HuH-7 (cell line): ENCODE results near the gene MRPL48.
"Not testable (repeated sequence)": the region's sequence is repeated elsewhere in the genome, so short reads cannot be mapped to it uniquely, and the experiment has no call there.

Experiments
- DNase-seq: peaks from one replicate; pipeline ENCODE4 v3.0.0; 2011; ENCODE audit warnings: low spot score

The MRPL48 gene

GRCh38 chr11:73779084-73779902 lies 8.4 kb upstream of the MRPL48 start:
- DNase-seq, result peak; percentile 91

GRCh38 chr11:73781303-73781702 lies 6.4 kb upstream of the MRPL48 start:
- no peak for DNase-seq

GRCh38 chr11:73783483-73784020 lies 4.1 kb upstream of the MRPL48 start:
- DNase-seq, result no peak

- no peak for DNase-seq
These were observed 3.5 kb upstream of the MRPL48 start for GRCh38 chr11:73784080-73784634.

- no peak for DNase-seq
These were observed 2.9 kb upstream of the MRPL48 start for GRCh38 chr11:73784734-73785133.

- not testable (repeated sequence) for DNase-seq
These were observed 2.2 kb upstream of the MRPL48 start for GRCh38 chr11:73785467-73785866.

- no peak for DNase-seq
These were observed 527 bp upstream of the MRPL48 start for GRCh38 chr11:73787051-73787642.

- DNase-seq, result no peak
These were observed 1.6 kb downstream of the MRPL48 start for GRCh38 chr11:73789279-73789670.

GRCh38 chr11:73792584-73792983 lies 4.9 kb downstream of the MRPL48 start:
- DNase-seq, result no peak

GRCh38 chr11:73795925-73796632 lies 8.4 kb downstream of the MRPL48 start:
- no peak for DNase-seq

GRCh38 chr11:73797457-73797856 lies 9.8 kb downstream of the MRPL48 start:
- no peak for DNase-seq

GRCh38 chr11:73800276-73800806 lies 12.7 kb downstream of the MRPL48 start:
- no peak for DNase-seq

- no peak for DNase-seq
These were observed 13.5 kb downstream of the MRPL48 start for GRCh38 chr11:73801136-73801535.

GRCh38 chr11:73804712-73805111 lies 17.0 kb downstream of the MRPL48 start:
- DNase-seq, result no peak

GRCh38 chr11:73808052-73808451 lies 20.4 kb downstream of the MRPL48 start:
- DNase-seq, result no peak

- no peak for DNase-seq
These were observed 23.0 kb downstream of the MRPL48 start for GRCh38 chr11:73810637-73811036.

- no peak for DNase-seq
These were observed 24.6 kb downstream of the MRPL48 start for GRCh38 chr11:73812234-73812633.

GRCh38 chr11:73814812-73815211 lies 27.1 kb downstream of the MRPL48 start:
- DNase-seq, result no peak

- no peak for DNase-seq
These were observed 31.2 kb downstream of the MRPL48 start for GRCh38 chr11:73818846-73819245.

GRCh38 chr11:73830261-73830660 lies 42.6 kb downstream of the MRPL48 start:
- no peak for DNase-seq

- no peak for DNase-seq
These were observed 45.4 kb downstream of the MRPL48 start for GRCh38 chr11:73833067-73833466.

- no peak for DNase-seq
These were observed 50.9 kb downstream of the MRPL48 start for GRCh38 chr11:73838443-73839122.
